GM10266 (cell line): ENCODE results near the gene SH3BP5.

Source experiments
- DNase-seq: peaks from one replicate; pipeline ENCODE4 v3.0.0; 2012; ENCODE audit errors: extremely low spot score
- TF ChIP-seq, protein P1 (sequence below): IDR thresholded peaks from 2 replicates; pipeline ENCODE4 v1.5.1; 2012; ENCODE audit warnings: mild to moderate bottlenecking, low read depth; ENCODE audit not compliant: control insufficient read depth, insufficient read depth; ENCODE audit errors: missing control alignments

Gene SH3BP5

DNA sequence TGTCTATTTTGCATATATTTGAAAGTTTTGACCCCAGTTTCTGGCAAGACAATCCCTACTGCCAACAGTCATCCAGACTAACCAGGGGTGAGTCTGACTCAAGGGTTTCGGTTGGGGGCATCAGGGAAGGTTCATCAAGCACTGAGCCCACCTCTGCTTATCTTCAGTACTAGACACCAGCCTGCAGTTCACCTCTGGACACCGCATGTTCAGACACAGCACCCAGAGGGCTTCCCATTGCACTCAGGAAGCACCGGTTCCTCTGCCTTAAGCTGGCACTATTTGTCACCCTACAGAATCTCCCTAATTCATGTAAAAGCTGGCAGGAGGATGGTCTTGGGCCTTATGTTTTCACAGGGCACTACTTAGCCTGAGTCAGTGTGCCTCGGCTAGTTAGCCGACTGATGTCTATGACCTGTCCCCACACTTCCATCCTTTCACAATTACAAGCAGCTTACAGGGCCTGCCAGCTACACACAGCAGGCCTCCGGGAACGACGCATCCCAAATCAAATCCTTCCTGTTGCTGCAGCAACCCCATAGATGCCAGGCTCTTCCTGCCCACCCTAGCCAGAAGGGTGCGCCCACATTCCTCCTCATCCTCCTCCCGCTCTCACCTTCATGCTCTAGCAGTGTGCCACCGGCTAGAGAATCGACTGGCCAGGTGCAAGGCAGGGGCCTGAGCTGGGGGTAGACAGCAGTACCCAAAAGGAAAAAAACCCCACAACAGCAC, 52.5 kb downstream of the SH3BP5 start:
- TF ChIP-seq, protein P1, sequence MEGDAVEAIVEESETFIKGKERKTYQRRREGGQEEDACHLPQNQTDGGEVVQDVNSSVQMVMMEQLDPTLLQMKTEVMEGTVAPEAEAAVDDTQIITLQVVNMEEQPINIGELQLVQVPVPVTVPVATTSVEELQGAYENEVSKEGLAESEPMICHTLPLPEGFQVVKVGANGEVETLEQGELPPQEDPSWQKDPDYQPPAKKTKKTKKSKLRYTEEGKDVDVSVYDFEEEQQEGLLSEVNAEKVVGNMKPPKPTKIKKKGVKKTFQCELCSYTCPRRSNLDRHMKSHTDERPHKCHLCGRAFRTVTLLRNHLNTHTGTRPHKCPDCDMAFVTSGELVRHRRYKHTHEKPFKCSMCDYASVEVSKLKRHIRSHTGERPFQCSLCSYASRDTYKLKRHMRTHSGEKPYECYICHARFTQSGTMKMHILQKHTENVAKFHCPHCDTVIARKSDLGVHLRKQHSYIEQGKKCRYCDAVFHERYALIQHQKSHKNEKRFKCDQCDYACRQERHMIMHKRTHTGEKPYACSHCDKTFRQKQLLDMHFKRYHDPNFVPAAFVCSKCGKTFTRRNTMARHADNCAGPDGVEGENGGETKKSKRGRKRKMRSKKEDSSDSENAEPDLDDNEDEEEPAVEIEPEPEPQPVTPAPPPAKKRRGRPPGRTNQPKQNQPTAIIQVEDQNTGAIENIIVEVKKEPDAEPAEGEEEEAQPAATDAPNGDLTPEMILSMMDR: no peak
- no peak for DNase-seq

DNA sequence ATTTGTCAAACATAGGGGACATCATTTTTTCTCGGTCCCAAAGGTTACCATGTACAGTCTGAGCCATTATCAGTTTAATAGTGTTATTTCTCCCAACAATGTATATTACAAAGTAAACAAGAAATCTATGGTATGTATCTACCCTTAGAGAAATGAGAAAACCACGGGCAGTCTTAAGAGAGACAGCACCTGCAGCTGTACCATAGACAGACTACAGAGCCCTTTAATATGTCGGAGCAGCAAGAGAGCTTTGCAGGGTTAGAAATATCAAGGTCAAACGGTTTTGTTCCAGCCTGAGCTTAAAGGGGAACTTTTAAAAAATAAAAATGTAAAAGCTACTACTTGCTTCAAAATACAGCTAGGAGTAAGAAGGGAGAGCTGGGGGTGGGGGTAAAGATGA, 53.2 kb downstream of the SH3BP5 start:
- TF ChIP-seq, protein P1: no peak

DNA sequence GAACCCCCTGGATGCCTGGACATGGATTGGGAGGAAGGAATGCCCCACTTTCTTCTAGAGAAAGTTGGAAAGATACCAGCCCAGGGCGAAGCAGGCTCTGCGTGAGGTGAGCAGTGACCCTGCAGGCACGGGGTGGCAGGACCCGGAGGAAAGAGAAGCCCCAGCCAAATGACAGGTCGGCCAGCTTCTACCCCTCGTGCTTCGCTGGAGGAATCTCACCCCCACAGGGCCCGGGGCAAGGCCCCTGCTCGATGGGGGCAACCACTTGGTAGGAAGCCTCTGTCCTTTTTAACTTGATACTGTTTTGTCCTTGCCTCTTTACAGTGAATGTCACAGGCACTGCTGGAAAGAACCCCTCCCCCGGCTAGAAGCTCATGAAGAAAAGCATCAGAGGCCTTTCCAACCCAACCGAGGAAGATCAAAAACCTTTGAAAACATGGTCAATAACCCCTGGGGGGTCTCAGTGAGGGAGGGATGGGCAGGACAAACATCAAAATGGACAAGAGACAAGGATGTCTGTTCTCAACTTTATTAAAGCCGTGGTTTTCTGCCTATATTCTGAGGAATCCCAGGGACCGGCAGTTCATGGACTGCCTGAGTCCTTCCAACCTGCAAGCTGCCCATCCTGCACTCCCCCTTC, 54.4 kb downstream of the SH3BP5 start:
- TF ChIP-seq, protein P1: no peak
- DNase-seq: no peak

More for the DNA sequence above, 53.2 kb downstream of the SH3BP5 start:
- DNase-seq: no peak

DNA sequence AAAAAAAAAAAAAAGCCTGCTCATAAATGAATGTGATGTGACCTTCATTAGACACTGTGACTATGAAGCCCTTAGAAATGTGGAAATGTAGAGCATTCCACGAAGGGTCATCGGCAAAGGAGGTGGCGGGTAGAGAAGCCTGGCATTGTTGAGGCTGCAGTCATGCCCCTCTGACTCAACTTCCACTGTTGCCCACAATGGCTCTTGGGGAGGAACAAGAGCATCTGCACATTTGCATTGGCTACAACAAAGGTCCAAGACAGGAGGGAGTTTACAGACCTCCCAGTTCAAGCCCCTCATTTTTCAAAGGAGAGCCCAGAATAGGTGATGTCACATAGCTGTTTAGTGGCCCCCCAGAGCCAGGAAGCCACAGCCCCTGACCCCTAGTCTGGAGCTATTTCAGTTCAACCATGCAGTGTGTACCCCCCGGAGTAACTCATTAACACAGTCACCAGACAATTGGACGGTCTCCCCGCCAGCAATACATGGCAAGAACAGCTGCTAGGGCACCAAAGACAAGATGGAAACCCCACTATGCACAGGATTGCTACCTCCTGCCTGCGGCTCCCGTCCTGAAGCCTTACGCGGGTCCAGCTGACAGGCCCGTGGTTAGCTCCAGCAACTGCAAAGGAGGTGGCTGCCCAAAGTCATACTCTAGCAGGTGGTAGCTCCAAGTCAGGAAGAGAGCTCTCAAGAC, 56.2 kb downstream of the SH3BP5 start:
- DNase-seq: no peak
- TF ChIP-seq, protein P1: no peak

DNA sequence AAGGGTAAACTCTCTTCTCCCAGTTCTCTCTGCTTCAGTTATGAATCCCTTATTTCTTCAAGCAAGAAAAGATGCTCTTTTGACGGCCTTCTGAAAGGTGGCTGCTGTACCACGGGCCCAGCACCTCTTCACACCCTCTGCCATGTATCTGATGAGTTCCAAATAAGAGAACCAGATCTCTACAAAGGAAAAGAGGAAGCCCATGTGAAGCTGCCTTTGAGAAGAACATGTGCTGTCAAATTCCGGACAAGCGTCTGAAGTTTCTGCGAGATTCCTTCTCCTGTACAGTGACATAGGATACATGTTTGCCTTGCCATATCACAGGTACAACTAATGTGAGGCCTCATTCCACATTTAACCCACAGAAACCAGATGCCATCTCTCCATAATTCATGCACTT, 59.2 kb downstream of the SH3BP5 start:
- DNase-seq: no peak

DNA sequence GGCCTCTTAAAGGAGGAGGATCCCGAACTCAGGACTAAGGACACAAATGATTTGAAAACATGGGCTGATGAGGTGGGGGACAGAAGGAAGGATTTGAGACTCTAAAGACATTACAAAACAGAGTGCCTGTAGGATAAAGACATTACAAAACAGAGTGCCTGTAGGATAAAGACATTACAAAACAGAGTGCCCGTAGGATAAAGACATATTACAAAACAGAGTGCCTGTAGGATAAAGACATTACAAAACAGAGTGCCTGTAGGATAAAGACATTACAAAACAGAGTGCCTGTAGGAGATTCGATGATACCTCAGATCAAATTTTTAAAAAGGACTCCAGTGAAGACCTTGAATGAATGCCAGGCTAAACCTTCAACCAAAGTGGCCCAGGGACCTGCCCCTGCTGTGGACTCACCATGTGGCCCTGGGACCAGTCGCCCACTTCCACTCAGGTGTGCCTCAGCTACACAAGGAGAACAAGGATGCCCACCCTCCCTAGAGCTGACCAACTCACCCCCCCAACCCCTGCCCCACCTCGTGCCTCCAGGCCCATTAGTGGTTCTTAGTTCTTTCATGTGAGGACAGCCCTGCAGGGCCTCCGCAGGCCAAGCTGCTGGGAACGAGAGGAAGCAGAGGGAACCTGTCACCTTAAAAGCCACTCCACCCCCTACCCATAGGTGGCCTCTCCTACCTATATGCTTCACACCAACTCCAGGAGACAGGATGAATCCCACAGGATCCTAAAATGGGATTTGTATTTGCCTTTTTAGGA, 59.8 kb downstream of the SH3BP5 start:
- TF ChIP-seq, protein P1: no peak
- DNase-seq: no peak

More for the DNA sequence above, 59.2 kb downstream of the SH3BP5 start:
- TF ChIP-seq, protein P1: no peak
